NCI-H2029 treated with DMSO at 0.1 percent for 48 hours (cell line): ENCODE results near the gene ATF1.
"Not testable (repeated sequence)": the region's sequence is repeated elsewhere in the genome, so short reads cannot be mapped to it uniquely, and the experiment has no call there.

Source experiments
- DNase-seq: peaks from one replicate; lab custom pipeline; 2025; lab: John Stamatoyannopoulos, UW

ATF1 gene

GRCh38 chr12:50803230-50803875, 39.5 kb downstream of the ATF1 start:
- DNase-seq = no peak

- DNase-seq = no peak
Measured at GRCh38 chr12:50806176-50806575, 42.3 kb downstream of the ATF1 start.

DNA sequence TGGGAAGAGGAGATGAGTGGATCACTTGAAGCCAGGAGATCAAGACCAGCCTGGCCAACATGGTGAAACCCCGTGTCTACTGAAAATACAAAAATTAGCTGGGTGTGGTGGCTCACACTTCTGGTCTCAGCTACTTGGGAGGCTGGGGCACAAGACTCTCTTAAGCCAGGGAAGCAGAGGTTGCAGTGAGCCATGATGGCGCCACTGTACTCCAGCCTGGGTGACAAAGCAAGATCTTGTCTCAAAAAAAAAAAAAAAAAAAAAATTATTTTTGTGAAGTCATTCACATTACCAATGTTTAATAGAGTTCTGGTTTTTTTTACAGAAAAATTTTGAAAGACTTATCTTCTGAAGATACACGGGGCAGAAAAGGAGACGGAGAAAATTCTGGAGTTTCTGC, 45.2 kb downstream of the ATF1 start:
- DNase-seq = not testable (repeated sequence)

GRCh38 chr12:50814921-50815320, 51.0 kb downstream of the ATF1 start:
- not testable (repeated sequence) for DNase-seq

DNA sequence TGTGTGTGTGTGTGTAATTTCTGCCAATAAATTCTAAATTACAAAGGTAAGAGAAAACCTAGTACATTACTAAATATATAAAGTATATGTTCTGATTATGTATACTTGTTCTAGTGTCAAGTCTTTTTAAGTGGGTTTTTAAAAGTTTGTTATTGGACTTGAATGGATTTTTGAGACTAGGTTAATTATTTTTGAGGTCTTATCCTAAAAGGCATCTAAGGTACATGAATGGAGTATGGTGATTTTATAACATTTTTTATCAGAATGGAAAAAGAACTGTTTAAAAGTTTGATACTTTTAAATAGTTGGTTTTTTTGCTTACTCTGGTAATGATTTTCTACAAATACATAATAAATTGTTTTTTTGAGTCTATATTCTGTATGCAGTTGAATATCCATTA, 56.3 kb downstream of the ATF1 start:
- no peak for DNase-seq

DNA sequence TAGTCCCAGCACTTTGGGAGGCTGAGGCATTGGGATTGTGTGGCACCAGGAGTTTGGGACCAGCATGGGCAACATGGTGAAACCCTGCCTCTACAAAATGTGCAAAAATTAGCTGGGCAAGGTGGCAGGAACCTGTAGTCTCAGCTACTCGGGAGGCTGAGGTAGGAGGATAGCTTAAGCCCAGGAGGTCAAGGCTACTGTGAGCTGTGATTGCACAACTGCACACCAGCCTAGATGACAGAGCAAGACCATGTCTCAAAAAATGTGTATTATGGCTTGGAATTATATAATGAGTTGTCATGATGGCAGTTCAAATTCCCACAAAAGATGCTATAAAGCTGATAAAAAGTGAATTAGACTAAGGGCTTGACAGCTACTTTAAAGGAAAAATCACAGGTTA, 58.2 kb downstream of the ATF1 start:
- no peak for DNase-seq

GRCh38 chr12:50823724-50824123, 59.8 kb downstream of the ATF1 start:
- DNase-seq = not testable (repeated sequence)

- DNase-seq = no peak
Measured at GRCh38 chr12:50824914-50825313, 61.0 kb downstream of the ATF1 start.

DNA sequence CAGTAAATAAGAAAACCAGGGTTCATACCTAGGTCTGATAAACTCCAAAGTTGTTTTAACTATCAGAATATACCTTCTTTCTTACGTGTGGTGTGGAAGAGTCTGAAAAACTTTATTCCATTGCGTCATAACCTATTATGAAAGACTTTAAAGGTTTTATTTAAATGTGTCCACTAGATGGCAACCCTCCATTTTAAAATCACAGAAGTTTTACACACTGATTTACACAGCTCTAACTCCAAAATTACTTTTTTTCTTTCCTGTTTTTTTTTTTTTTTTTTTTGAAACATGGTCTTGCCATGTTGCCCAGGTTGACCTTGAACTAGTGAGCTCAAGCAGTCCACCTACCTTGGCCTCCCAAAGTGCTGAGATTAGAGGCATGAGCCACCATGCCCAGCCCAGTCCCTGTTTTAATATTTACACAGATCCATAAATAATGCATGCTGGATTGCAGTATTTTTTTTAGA, 61.5 kb downstream of the ATF1 start:
- peak; percentile 18 for DNase-seq

DNA sequence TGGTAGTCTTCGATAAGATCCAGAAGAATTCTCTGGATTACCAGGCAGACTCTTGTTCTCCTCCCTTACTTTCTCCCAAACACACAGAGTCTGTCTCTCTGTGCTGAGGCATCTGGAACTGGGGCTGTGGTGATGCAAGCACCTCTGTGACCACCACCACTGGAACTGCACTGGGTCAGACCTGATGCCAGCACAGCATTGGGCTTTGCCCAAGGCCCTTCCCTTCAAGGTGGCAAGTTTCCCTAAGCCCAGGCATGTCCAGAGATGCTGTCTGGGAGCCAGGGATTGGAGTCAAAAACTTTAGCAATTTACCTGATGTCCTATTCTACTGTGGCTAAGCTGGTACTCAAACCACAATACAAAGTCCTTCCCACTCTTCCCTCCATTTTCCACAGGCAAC, 64.2 kb downstream of the ATF1 start:
- no peak for DNase-seq

DNA sequence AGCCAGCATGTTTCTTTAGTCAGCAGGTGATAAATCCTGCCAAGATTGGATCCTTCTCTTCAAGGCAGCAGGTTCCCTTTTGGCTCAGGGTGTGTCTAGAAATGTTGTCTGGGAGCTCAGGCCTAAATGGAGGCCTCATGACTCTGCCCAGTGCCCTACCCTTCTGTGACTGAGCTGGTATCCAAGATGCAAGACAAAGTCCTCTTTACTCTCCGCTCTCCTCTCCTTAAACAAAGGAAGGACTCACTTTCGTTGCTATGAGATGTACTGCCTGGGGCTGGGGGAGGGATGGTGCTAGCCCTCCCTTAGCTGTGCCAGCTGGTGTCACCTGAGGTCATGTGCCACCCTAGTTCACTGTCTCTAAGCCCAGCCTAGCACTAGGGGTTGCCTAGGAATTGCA, 65.0 kb downstream of the ATF1 start:
- DNase-seq = no peak

GRCh38 chr12:50833801-50834200, 69.9 kb downstream of the ATF1 start:
- not testable (repeated sequence) for DNase-seq

DNA sequence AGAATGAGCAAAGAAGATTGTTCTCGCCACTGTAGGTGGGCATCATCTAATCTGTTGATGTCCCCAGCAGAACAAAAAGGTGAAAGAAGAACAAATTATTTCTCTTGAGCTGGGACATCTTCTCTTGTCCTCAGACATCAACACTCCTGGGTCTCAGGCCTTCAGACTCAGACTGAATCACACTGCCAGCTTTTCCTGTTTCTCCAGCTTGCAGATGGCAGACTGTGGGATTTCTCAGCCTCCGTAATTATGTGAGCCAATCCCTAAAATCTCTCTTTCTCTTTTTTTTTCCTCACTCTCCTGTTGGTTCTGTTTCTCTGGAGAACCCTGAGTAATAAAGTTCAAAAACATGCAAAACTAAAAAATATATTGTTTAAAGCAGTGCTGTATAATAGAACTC, 75.1 kb downstream of the ATF1 start:
- no peak for DNase-seq

DNA sequence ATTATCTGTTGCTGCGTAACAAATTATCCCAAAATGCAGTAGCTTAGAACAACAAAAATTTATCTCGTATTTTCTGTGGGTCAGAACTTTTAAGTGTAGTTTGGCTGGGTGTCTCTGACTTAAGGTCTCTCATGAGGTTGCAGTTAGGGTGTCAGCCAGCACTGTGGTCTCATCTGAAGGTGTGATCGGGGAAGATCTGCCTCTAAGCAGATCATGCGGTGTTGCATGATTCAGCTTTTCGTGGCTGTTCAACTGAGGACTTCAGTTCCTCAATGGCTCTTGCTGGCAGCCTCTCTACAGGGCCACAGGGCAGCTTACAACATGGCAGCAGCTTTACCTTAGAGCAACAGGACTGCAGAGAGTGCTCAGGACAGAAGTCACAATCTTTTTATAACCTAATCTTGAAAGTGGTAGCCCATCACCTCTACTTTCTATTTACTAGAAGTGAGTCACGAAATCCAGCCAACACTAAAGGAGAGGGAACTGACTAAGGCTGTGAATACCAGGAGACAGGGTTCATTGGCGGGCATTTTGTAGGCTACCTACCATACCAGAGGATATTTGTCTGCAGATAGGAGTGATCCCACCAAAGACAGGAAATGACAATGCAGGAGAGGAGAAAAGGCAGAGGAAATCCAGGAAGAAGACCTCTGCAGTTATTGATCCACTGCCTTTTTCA, 77.0 kb downstream of the ATF1 start:
- DNase-seq = no peak

- DNase-seq = no peak
Measured at GRCh38 chr12:50841716-50842531, 78.0 kb downstream of the ATF1 start.

GRCh38 chr12:50842637-50843493, 79.0 kb downstream of the ATF1 start, which contains the start of gene TMPRSS12:
Gene TMPRSS12, plus strand, starts transcription at chr12:50842926. Its CDS starts 39 bp downstream, at chr12:50842965.
- no peak for DNase-seq

DNA sequence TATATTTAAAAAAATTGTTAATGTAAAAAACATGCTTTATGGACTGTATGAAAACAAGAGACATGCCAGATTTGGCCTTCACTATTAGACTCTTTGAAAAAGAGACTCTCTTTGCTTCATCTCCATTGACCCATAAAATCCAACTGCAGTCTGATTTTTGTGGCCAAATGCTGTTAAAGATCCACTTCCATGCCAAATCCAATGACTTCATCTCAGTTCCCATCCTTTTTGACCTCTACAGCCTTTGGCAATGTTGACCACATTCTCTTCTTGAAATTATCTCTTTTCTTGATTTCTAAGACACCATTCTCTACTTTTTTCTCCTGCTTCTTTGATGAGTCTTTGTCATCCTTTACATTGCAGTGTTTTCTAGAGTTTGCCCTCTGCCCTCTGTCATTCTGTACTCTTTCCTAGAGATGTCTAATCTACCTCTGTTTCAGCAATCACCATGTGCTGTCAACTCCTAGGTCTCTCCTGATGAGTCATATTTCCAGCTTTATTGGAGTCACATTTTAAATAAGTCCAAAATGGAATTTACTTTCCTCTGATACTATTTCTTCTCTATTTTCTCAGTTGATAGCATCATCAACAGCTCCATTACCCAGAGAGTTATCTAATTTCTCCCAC, 81.2 kb downstream of the ATF1 start:
- DNase-seq = no peak

- DNase-seq = no peak
Measured at GRCh38 chr12:50848963-50849362, 85.1 kb downstream of the ATF1 start.

DNA sequence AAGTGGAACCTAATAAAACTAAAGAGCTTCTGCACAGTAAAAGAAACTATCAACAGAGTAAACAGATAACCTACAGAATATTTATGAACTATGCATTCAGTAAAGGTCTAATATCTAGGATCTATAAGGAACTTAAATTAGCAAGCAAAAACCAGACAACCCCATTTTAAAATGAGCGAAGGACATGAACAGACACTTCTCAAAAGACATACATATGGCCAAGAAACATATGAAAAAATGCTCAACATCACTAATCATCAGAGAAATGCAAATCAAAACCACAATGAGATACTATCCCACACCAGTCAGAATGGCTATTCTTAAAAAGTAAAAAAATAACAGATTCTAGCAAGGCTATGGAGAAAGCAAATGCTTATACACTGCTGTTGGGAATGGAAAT, 91.3 kb downstream of the ATF1 start:
- DNase-seq = not testable (repeated sequence)

GRCh38 chr12:50855679-50856078, 91.8 kb downstream of the ATF1 start:
- not testable (repeated sequence) for DNase-seq

- no peak for DNase-seq
Measured at GRCh38 chr12:50859621-50860310, 95.9 kb downstream of the ATF1 start.
